Liver (tissue), 9 donors: ENCODE data around the gene ETV3L. TPM values are rescaled to one million over a fixed set of nuclear protein-coding genes. Genes with fewer than 3 reads are reported as not detected.

Source experiments
- DNase-seq: peaks from one replicate; pipeline ENCODE4 v3.0.0-alpha.2; 2017; ENCODE audit warnings: low spot score
- H3K27ac ChIP-seq, 2 donors: one replicate each; pipeline ENCODE4 v1.7.0; 2013; ENCODE audit warnings: inconsistent platforms in 2 of 2, low read length in 2 of 2, control low read depth in 1 of 2, low read depth in 1 of 2, mild to moderate bottlenecking in 1 of 2
- H3K27me3 ChIP-seq, 4 donors: one replicate each; pipeline versions ENCODE4 v1.6.1 to v1.7.0; 2013; ENCODE audit warnings: low read length in 3 of 4, inconsistent platforms in 1 of 4, mild to moderate bottlenecking in 1 of 4, moderate library complexity in 1 of 4; ENCODE audit not compliant: control insufficient read depth in 4 of 4, insufficient read depth in 4 of 4
- H3K36me3 ChIP-seq, 4 donors: one replicate each; pipeline versions ENCODE4 v1.6.1 to v1.7.0; 2013; ENCODE audit warnings: low read length in 3 of 4, mild to moderate bottlenecking in 3 of 4, low read depth in 1 of 4, moderate library complexity in 1 of 4; ENCODE audit not compliant: control insufficient read depth in 4 of 4, insufficient read depth in 3 of 4
- H3K4me1 ChIP-seq, 4 donors: one replicate each; pipeline versions ENCODE4 v1.6.1 to v1.7.0; 2013; ENCODE audit warnings: low read length in 3 of 4, mild to moderate bottlenecking in 3 of 4, moderate library complexity in 1 of 4; ENCODE audit not compliant: control insufficient read depth in 4 of 4, insufficient read depth in 4 of 4
- H3K4me3 ChIP-seq, 3 donors: one replicate each; pipeline versions ENCODE4 v1.6.1 to v1.7.0; 2013; ENCODE audit warnings: low read length in 3 of 3, control low read depth in 1 of 3, low read depth in 1 of 3, mild to moderate bottlenecking in 1 of 3
- H3K9ac ChIP-seq, 2 donors: one replicate each; pipeline ENCODE4 v1.7.0; 2013; ENCODE audit warnings: low read length in 2 of 2, mild to moderate bottlenecking in 2 of 2, moderate library complexity in 2 of 2, control low read depth in 1 of 2, low read depth in 1 of 2
- H3K9me3 ChIP-seq, 4 donors: one replicate each; pipeline versions ENCODE4 v1.6.1 to v1.7.0; 2013; ENCODE audit warnings: low read length in 3 of 4; ENCODE audit not compliant: control insufficient read depth in 4 of 4
- ATF3 ChIP-seq: IDR thresholded peaks from 2 replicates; pipeline ENCODE4 v1.6.1; 2016; ENCODE audit warnings: antibody characterized with exemption
- CTCF ChIP-seq: fragments of 150-350 bp; IDR thresholded peaks from 2 replicates; pipeline ENCODE4 v1.5.1; 2017; ENCODE audit warnings: improper control_type of control experiment, low read depth, low read length; ENCODE audit not compliant: missing input control
- EGR1 ChIP-seq, 2 donors: IDR thresholded peaks; 2 replicates each; pipeline ENCODE4 v1.6.1; 2016 to 2018; ENCODE audit warnings: antibody characterized with exemption in 2 of 2, low read depth in 2 of 2
- FOXA1 ChIP-seq: IDR thresholded peaks from 2 replicates; pipeline ENCODE4 v1.6.1; 2016; ENCODE audit warnings: antibody characterized with exemption
- FOXA2 ChIP-seq: IDR thresholded peaks from 2 replicates; pipeline ENCODE4 v1.6.1; 2016; ENCODE audit warnings: antibody characterized with exemption
- GABPA ChIP-seq, 2 donors: IDR thresholded peaks in 1 of 2; conservative IDR thresholded peaks in 1 of 2; 2 replicates each; pipeline ENCODE4 v1.6.1; 2016; ENCODE audit warnings: antibody characterized with exemption in 2 of 2, mild to moderate bottlenecking in 1 of 2, moderate library complexity in 1 of 2
- HNF4A ChIP-seq, 2 donors: conservative IDR thresholded peaks; 2 replicates each; pipeline ENCODE4 v1.6.1; 2016; ENCODE audit warnings: antibody characterized with exemption in 2 of 2, mild to moderate bottlenecking in 2 of 2
- HNF4G ChIP-seq: IDR thresholded peaks from 2 replicates; pipeline ENCODE4 v1.6.1; 2016; ENCODE audit warnings: antibody characterized with exemption
- JUND ChIP-seq, 2 donors: IDR thresholded peaks; 2 replicates each; pipeline ENCODE4 v1.6.1; 2016; ENCODE audit warnings: antibody characterized with exemption in 2 of 2
- MAX ChIP-seq: IDR thresholded peaks from 2 replicates; pipeline ENCODE4 v1.6.1; 2016; ENCODE audit warnings: antibody characterized with exemption
- RAD21 ChIP-seq, 2 donors: IDR thresholded peaks; 2 replicates each; pipeline ENCODE4 v1.6.1; 2016; ENCODE audit warnings: antibody characterized with exemption in 2 of 2, mild to moderate bottlenecking in 2 of 2
- REST ChIP-seq: IDR thresholded peaks from 2 replicates; pipeline ENCODE4 v1.6.1; 2016; ENCODE audit warnings: antibody characterized with exemption, mild to moderate bottlenecking
- RXRA ChIP-seq, 2 donors: IDR thresholded peaks; 2 replicates each; pipeline ENCODE4 v1.6.1; 2017 to 2018; ENCODE audit warnings: antibody characterized with exemption in 2 of 2, mild to moderate bottlenecking in 1 of 2
- SP1 ChIP-seq: IDR thresholded peaks from 2 replicates; pipeline ENCODE4 v1.6.1; 2018; ENCODE audit warnings: antibody characterized with exemption, mild to moderate bottlenecking
- YY1 ChIP-seq: IDR thresholded peaks from 2 replicates; pipeline ENCODE4 v1.6.1; 2016; ENCODE audit warnings: antibody characterized with exemption, mild to moderate bottlenecking
- WGBS: extraction: QIAGEN DNeasy Blood & Tissue Kit; methylation state at CpG from one replicate; pipeline ENCODE4 v1.1.7; 2013; 5-methylcytosine and 5-hydroxymethylcytosine counted together
- polyA plus RNA-seq, 2 donors: library from polyadenylated mRNA; stranded (reverse) in 1 of 2; unstranded in 1 of 2; fragments of 200-250 nt in 1 of 2; fragments of >200 nt in 1 of 2; fragmentation: Nextera tagmentation in 1 of 2; extraction: Ambion mirVana in 1 of 2; gene quantifications; one replicate each; pipeline versions ENCODE4 v1.2.1 to v1.2.3, GENCODE V29; 2013 to 2015
- total RNA-seq, 2 donors: library from RNA; depleted of rRNA; stranded (reverse); fragments of >200 nt; gene quantifications; one replicate each; pipeline ENCODE4 v1.2.3, GENCODE V29; 2014
- donor health status: healthy.
- donor health status: healthy.
- donor health status: healthy.
- donor health status: healthy.
- donor health status: healthy.

Gene ETV3L
- total and polyA plus RNA-seq, 4 donors: not detected

- peaks cover 0 to 11% (median 8%) of the 10 kb centered on the region in 4 donors for H3K4me1 ChIP-seq
- TF ChIP-seq GABPA (IDR thresholded peaks at IDR 0.05 in 1 of 2, conservative IDR thresholded peaks at IDR 0.05 in 1 of 2) (peak in 1 of 2 donors; percentile 12), YY1 (no peak), RAD21 (IDR thresholded peaks at IDR 0.05) (peak; percentile 13 to 17), ATF3 (no peak), CTCF (no peak), HNF4G (no peak), MAX (peak; percentile 68), FOXA1 (peak; percentile 51), JUND (IDR thresholded peaks at IDR 0.05) (peak in 1 of 2 donors; percentile 22), HNF4A (conservative IDR thresholded peaks at IDR 0.05) (peak; percentile 60 to 76), RXRA (IDR thresholded peaks at IDR 0.05) (peak; percentile 17 to 64), SP1 (peak; percentile 26), FOXA2 (peak; percentile 75), REST (peak; percentile 45)
- no peak overlapping the region for H3K27ac ChIP-seq
- DNase-seq: no peak
- no peak overlapping the region for H3K4me3 ChIP-seq
- no peaks in the 10 kb centered on the region for H3K27me3 ChIP-seq
- no peaks in the 10 kb centered on the region for H3K9me3 ChIP-seq
- H3K36me3 ChIP-seq: no peaks in the 10 kb centered on the region
- no peak overlapping the region for H3K9ac ChIP-seq
These were observed 11.0 kb downstream of the ETV3L start for GRCh38 chr1:157088607-157089006.

- no peak overlapping the region for H3K4me3 ChIP-seq
- H3K27me3 ChIP-seq: no peaks in the 10 kb centered on the region
- H3K27ac ChIP-seq: no peak overlapping the region
- H3K9me3 ChIP-seq: no peaks in the 10 kb centered on the region
- no peak overlapping the region for H3K9ac ChIP-seq
- no peaks in the 10 kb centered on the region for H3K36me3 ChIP-seq
- H3K4me1 ChIP-seq: peaks cover 0 to 11% (median 8%) of the 10 kb centered on the region in 4 donors
- no peak for DNase-seq
- no peak for TF ChIP-seq HNF4G
- TF ChIP-seq RXRA (IDR thresholded peaks at IDR 0.05): no peak
- TF ChIP-seq ATF3: no peak
- no peak for TF ChIP-seq FOXA2
- no peak for TF ChIP-seq EGR1 (IDR thresholded peaks at IDR 0.05; ENCODE audit: low read depth in 2 of 2)
- TF ChIP-seq GABPA (IDR thresholded peaks at IDR 0.05 in 1 of 2, conservative IDR thresholded peaks at IDR 0.05 in 1 of 2): no peak
- TF ChIP-seq SP1: no peak
- no peak for TF ChIP-seq MAX
- 93% methylated on average over 5 of the region's 5 CpGs for WGBS
These were observed 12.6 kb downstream of the ETV3L start for GRCh38 chr1:157087030-157087429.
